ENCODE results near the gene SARNP.

SARNP gene

DNA sequence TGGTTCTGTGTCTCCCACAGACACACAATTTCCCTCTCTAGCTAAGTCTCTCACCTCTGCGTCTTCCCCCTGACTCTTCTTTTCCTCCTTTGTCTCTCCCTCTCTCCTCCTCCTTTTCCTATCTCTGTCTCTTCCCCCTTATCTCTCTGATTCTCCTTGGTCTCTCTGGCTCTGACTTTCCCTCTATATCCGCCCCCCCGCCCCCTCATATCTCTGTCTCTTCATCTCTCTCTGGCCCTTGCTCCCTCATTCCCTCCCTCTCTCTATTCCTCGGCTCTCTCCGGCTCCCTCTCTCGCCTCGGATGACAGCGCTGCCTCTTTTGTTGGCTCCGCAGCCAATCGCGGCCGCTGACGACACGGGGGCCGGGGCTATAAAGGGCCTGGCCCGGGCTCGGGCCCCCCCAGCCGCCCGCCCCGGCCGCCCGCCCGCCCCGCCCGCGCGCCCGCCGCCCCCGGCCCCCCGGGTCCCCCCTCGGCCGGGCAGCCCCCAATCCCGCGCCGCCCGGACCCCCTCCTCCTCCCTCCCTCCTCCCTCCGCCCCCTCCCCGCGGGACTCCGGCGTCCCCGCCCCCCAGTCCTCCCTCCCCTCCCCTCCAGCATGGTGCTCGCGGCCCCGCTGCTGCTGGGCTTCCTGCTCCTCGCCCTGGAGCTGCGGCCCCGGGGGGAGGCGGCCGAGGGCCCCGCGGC is 74.7 kb downstream of the SARNP start, which contains the start of gene GDF11:
Gene GDF11 (plus strand): TSS at position 404 of the 687 bp plus-strand sequence. CDS start 195 bp downstream, at position 599.
- no peaks in the 10 kb centered on the region for H3K79me2 ChIP-seq (ENCODE audit: insufficient read depth, low read depth)
- TF ChIP-seq, protein P1, sequence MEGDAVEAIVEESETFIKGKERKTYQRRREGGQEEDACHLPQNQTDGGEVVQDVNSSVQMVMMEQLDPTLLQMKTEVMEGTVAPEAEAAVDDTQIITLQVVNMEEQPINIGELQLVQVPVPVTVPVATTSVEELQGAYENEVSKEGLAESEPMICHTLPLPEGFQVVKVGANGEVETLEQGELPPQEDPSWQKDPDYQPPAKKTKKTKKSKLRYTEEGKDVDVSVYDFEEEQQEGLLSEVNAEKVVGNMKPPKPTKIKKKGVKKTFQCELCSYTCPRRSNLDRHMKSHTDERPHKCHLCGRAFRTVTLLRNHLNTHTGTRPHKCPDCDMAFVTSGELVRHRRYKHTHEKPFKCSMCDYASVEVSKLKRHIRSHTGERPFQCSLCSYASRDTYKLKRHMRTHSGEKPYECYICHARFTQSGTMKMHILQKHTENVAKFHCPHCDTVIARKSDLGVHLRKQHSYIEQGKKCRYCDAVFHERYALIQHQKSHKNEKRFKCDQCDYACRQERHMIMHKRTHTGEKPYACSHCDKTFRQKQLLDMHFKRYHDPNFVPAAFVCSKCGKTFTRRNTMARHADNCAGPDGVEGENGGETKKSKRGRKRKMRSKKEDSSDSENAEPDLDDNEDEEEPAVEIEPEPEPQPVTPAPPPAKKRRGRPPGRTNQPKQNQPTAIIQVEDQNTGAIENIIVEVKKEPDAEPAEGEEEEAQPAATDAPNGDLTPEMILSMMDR (conservative IDR thresholded peaks at IDR 0.05; ENCODE audit: low read depth, low read length), result no peak
- peak within 1 kb of the TSS; percentile 56 for H3K4me3 ChIP-seq (IDR thresholded peaks at IDR 0.05; ENCODE audit: insufficient read depth, low read depth, low read length)
- H3K9ac ChIP-seq, result peak within 1 kb of the TSS; percentile 57; the same call in 1 of the 2 replicates
- no peaks in the 10 kb centered on the region for H4K20me1 ChIP-seq (ENCODE audit: insufficient read depth)
- no peaks in the 10 kb centered on the region for H3K36me3 ChIP-seq (ENCODE audit: insufficient read depth)
- H3K27me3 ChIP-seq (ENCODE audit: insufficient read depth, low read depth), result peaks cover 5% of the 10 kb centered on the region; the same call in 1 of the 2 replicates
- H3K4me2 ChIP-seq, result peak within 1 kb of the TSS; percentile 98
- H3K4me1 ChIP-seq (ENCODE audit: low read depth, poor library complexity, severe bottlenecking), result peaks cover 35% of the 10 kb centered on the region
- H2AFZ ChIP-seq (ENCODE audit: low read depth), result peak within 1 kb of the TSS; percentile 93
- H3K27ac ChIP-seq, result peak within 1 kb of the TSS; percentile 37; the same call in 1 of the 2 replicates

DNA sequence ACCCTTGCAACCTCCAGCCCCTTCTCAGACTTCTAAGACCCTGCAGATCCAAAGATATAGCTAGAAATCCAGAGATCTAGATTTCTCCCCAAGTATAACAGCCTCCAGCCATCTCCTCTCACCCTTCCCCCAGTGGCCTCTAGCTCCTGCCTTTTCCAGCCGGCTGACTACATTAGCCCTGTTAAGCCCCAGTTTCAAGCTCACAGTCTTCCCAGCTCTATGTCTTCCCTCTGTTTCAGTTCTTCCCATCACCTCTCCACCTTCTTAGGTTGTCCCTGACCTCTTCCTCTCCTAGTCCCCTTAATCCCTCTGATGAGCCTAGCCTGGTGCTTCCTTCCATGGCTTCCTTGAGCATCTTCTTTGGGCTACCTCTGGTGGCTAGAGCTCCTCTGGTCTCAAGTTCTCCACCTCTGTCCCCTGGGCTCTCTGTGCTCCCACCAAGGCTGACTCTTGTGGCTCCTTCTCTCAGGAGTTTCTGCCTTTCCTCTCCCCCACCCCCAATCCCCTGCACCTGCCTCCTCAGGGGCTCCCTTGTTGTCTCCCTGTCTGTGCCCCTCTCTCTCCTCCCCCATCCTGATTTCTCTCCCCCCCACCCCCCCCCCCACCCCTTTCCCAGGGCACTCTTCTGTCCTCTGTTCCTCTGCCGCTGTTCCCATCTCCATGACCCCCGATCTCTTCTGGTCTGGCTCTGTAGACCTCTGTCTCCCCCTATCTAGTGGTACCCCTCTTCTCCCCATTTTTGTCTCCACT is 75.4 kb downstream of the SARNP start:
- Histone ChIP-seq H3K4me3 (IDR thresholded peaks at IDR 0.05; ENCODE audit: insufficient read depth, low read depth, low read length) (no peak overlapping the region), H3K27ac (no peak overlapping the region), H3K9ac (peak overlapping the region; percentile 11; the same call in 1 of the 2 replicates), H3K4me2 (peak overlapping the region; percentile 69), H2AFZ (ENCODE audit: low read depth) (peak overlapping the region; percentile 72), H3K27me3 (ENCODE audit: insufficient read depth, low read depth) (peaks cover 5% of the 10 kb centered on the region; the same call in 1 of the 2 replicates), H4K20me1 (ENCODE audit: insufficient read depth) (no peaks in the 10 kb centered on the region), H3K36me3 (ENCODE audit: insufficient read depth) (no peaks in the 10 kb centered on the region), H3K79me2 (ENCODE audit: insufficient read depth, low read depth) (no peaks in the 10 kb centered on the region), H3K4me1 (ENCODE audit: low read depth, poor library complexity, severe bottlenecking) (peaks cover 42% of the 10 kb centered on the region)
- TF ChIP-seq, protein P1 (conservative IDR thresholded peaks at IDR 0.05; ENCODE audit: low read depth, low read length), result no peak

DNA sequence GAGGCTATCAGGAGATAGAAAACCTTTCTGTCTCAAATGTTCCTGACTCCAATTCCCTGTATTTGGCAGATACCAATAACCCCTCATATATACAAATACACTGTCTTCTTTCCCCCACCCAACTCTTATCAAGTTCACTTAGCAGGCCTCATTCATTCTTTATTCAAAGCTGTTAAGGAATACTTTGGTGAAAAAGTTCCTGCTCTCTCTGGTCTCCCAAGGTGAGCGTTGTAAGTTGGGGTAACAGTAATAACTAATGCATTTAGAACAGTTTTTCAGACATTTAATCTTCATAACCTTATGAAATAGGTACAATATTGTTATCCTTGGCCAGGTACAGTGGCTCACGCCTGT is 78.5 kb downstream of the SARNP start:
- Histone ChIP-seq H3K36me3 (ENCODE audit: insufficient read depth) (no peaks in the 10 kb centered on the region), H3K79me2 (ENCODE audit: insufficient read depth, low read depth) (no peaks in the 10 kb centered on the region), H3K27ac (no peak overlapping the region; the same call in 1 of the 2 replicates), H4K20me1 (ENCODE audit: insufficient read depth) (no peaks in the 10 kb centered on the region), H3K27me3 (ENCODE audit: insufficient read depth, low read depth) (peaks cover 5% of the 10 kb centered on the region; the same call in 1 of the 2 replicates), H3K4me1 (ENCODE audit: low read depth, poor library complexity, severe bottlenecking) (peaks cover 32% of the 10 kb centered on the region), H3K4me3 (IDR thresholded peaks at IDR 0.05; ENCODE audit: insufficient read depth, low read depth, low read length) (peak overlapping the region; percentile 82), H2AFZ (ENCODE audit: low read depth) (peak overlapping the region; percentile 84; the same call in 1 of the 2 replicates), H3K9ac (no peak overlapping the region; the same call in 1 of the 2 replicates), H3K4me2 (peak overlapping the region; percentile 64; the same call in 1 of the 2 replicates)
- TF ChIP-seq, protein P1 (conservative IDR thresholded peaks at IDR 0.05; ENCODE audit: low read depth, low read length), result peak; percentile 31

DNA sequence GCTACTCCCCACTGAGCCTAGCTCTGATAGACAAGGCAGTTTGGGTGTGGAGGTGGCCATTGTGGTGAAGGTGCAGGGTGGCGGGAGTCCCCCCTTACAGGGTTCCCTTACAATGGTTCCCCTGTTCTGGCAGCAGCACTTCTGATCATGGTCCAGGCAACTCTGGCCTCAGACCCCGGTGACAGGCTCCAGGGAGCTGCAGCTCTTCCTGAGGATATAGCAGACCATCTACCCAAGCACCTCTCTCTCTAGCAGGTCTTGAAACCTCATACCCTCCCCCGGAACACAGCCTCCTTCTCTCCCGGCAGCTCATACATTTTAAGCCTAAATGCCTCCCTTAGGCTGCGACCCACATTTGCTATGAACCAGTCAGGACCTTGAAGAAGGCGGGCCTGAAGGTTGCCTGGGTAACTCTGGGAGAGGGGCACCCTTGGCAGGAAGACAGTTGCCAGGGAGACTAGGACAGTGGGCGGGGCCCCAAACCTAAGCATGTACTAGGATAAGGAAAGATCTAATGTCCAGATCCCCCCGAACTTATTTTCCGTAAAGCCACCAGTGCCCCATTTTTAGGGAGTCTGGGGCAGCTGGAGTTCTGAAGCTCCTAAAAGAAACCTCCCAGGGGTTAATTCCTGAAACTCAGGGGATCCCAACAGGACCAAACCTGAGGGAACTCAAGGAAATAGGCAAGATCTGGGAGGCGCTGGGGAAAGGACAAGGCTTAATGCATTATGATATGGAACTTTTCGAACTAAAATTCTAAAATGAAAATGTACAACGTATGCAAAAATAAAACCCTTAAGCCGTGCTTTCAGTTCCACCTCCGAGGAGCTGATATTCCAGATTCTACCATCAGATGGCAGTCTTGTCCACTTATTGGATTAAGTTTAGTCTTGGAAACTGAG is 79.2 kb downstream of the SARNP start:
- TF ChIP-seq, protein P1 (conservative IDR thresholded peaks at IDR 0.05; ENCODE audit: low read depth, low read length), result peak; percentile 100
- Histone ChIP-seq H4K20me1 (ENCODE audit: insufficient read depth) (no peaks in the 10 kb centered on the region), H3K36me3 (ENCODE audit: insufficient read depth) (no peaks in the 10 kb centered on the region), H3K4me1 (ENCODE audit: low read depth, poor library complexity, severe bottlenecking) (peaks cover 32% of the 10 kb centered on the region), H3K4me2 (peak overlapping the region; percentile 64), H2AFZ (ENCODE audit: low read depth) (peak overlapping the region; percentile 84), H3K4me3 (IDR thresholded peaks at IDR 0.05; ENCODE audit: insufficient read depth, low read depth, low read length) (peak overlapping the region; percentile 82), H3K9ac (peak overlapping the region; percentile 51; the same call in 1 of the 2 replicates), H3K79me2 (ENCODE audit: insufficient read depth, low read depth) (no peaks in the 10 kb centered on the region), H3K27ac (peak overlapping the region; percentile 53), H3K27me3 (ENCODE audit: insufficient read depth, low read depth) (peaks cover 5% of the 10 kb centered on the region; the same call in 1 of the 2 replicates)

Data from KMS-11 (cell line).